GM18508 (cell line): ENCODE results near the gene PPM1H.

Experiments
- ATAC-seq: cut with Tn5 transposase; IDR thresholded peaks from one replicate; pipeline ENCODE4 v1.9.1; 2021; ENCODE audit warnings: moderate number of reproducible peaks; ENCODE audit not compliant: insufficient read depth, unreplicated experiment

PPM1H gene

DNA sequence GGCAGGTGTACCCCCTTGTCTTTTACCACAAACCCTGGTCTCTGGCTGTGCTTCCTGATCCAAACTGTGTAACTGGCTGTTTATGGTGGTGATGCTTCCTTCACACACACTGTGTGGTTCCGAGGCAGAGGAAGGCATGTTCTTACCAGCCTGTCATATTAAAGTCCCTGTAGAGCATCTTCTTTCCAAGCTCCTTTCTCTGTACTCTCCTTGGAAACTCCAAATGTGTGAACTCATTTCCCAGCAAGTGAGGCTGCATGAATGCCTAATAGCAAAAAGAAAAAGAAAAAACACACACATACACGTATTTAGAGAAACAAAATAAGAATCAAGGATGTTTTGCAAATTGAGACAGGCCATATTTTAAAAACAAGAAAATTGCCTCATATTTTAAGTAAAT, 214.9 kb downstream of the PPM1H start:
- ATAC-seq, result no peak

DNA sequence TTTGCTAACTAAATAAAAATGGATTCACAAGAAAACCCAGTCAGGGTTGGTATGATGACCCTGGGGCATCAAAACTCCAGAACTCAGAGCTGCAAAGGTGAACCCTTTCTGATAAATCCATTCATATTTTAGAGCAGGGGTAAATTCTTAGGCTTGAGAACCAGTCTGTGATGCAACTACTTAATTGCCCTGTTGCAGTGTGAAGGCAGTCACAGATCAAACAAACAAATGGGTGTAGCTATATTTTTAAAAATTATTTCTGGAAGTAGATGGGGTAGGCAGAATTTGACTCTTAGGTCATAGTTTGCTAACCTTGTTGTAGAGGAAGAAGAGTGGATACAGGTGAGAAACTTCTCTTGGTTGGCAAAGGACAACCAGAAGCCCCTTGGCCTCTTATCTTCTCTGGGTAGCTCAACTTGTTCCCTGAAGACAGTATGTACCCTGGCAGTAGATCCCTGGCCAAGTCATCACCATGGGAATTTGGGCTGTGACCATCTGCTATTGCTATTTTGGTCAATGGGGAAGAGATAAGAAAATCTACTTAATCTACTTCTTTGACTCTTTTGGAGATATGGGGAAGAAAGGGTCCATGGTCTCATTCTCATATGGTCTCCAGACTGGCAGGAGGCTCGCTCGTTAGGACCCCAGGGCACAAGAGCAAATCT, 216.1 kb downstream of the PPM1H start:
- no peak for ATAC-seq

- no peak for ATAC-seq
Measured at GRCh38 chr12:62717643-62718042, 217.3 kb downstream of the PPM1H start.

- ATAC-seq, result no peak
Measured at GRCh38 chr12:62716866-62717525, 218.0 kb downstream of the PPM1H start.

DNA sequence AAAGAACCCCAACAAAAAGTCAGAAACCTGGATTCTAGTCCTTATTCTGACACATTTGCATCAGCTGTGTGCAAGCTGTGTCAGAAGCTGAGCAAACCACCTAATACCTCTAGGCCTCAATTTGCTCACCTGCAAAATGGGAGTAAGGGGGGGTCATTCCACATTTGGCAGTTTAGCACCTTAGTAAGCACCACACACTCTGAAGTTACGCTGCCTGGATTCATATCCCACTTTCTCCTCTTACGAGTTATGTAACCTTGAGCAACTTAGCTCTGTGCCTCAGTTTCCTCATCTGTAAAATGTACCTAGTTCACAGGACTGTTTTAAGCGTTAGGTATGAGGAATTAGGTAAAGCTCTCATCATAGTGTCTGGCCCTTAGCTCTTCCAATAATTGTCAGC, 218.9 kb downstream of the PPM1H start:
- no peak for ATAC-seq

GRCh38 chr12:62714774-62715721, 219.9 kb downstream of the PPM1H start:
- ATAC-seq, result no peak

- ATAC-seq, result no peak
Measured at GRCh38 chr12:62714181-62714773, 220.7 kb downstream of the PPM1H start.

DNA sequence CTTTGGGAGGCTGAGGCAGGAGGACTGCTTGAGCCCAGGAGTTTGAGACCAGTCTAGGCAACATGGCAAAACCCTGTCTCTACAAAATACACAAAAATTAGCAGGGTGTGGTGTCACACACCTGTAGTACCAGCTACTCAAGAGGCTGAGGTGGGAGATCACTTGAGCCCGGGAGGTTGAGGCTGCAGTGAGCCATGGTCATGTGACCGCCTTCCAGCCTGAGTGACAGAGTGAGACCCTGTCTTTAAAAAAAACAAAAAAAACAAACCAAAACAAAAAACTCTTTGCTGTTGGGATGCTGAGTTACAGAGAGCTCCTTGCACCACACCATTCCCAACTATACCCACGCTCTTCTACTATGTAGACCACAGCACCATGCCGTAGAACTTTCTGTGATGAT, 221.2 kb downstream of the PPM1H start:
- no peak for ATAC-seq

- ATAC-seq, result no peak
Measured at GRCh38 chr12:62712681-62713573, 222.0 kb downstream of the PPM1H start.

- no peak for ATAC-seq
Measured at GRCh38 chr12:62711631-62712241, 223.2 kb downstream of the PPM1H start.

- ATAC-seq, result no peak
Measured at GRCh38 chr12:62709311-62709710, 225.6 kb downstream of the PPM1H start.

DNA sequence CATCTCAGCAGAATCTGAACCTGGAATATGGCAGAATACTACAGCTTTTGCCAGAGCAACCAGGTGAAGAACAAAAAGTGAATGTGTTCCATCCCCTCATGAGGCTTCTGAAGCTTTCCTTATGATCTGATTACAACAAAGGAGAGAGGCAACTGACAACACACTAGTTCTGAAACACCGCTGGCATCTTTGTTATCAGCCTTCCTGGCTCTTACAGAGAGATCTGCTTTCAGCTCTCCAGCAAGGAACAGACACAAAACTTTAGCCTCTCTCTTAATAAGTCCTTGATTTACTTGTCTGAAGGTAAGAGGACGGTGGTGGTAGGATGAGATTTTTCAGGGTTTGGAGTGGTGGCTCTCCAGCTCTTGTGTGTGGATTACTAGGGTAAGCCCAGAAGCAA, 227.0 kb downstream of the PPM1H start:
- no peak for ATAC-seq

GRCh38 chr12:62705846-62706245, 229.1 kb downstream of the PPM1H start:
- no peak for ATAC-seq

GRCh38 chr12:62703011-62703380, 232.0 kb downstream of the PPM1H start:
- no peak for ATAC-seq

- ATAC-seq, result no peak
Measured at GRCh38 chr12:62701492-62701891, 233.5 kb downstream of the PPM1H start.

DNA sequence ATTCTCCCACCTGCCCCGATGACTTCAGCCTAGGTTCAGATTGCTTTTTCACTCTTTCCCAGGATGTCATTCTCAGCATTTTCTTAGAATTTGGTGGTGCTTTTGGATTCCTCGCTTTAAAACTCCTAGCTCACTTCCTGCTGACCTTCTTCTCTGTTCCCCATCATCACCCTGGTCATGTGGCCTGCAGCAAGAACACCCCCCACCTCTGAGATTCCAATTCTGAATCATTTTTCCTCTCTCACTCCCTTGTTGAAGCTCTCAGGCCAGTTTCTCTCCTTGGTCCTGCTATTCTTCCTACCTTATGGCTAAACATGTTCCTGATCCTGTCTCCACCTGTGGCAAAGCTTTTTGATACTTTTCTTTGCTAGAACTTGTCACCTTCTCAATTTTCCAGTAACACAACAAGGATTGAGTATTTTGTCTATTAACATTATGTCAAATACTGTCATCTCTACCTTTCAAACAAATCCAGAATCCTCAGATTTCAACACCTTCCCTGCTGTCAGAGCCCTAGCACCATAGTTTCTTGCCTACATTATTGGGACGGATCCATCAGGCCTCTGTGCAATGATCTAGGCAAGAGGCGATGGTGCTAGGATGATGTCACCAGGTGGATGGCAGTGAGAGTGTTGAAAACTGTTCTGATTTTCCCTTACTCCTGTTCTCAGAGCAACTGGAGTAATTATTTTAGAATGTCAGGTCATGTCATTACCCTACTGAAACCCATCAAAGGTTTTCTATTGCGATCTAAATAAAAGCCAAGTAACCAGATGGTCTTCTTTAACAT, 234.7 kb downstream of the PPM1H start:
- ATAC-seq, result no peak

DNA sequence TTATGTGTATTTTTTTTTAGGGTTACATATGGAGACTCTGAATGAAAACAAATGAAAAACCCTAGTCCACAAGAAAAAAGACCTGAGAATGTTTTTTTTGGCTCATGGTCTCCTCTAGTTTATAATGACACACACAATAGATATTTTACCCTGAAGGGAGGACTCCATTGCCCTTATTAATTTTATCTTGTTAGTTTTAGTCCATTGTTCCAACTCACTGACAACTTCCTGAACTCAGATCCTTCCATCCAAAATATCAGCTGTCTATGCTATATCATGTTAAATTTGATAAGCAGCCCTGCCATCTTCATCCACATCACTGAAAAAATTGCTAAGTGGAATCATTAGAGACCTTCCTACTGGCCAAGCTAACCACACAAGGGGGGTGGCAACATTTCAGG, 236.2 kb downstream of the PPM1H start:
- no peak for ATAC-seq

GRCh38 chr12:62697893-62698292, 237.1 kb downstream of the PPM1H start:
- ATAC-seq, result no peak

DNA sequence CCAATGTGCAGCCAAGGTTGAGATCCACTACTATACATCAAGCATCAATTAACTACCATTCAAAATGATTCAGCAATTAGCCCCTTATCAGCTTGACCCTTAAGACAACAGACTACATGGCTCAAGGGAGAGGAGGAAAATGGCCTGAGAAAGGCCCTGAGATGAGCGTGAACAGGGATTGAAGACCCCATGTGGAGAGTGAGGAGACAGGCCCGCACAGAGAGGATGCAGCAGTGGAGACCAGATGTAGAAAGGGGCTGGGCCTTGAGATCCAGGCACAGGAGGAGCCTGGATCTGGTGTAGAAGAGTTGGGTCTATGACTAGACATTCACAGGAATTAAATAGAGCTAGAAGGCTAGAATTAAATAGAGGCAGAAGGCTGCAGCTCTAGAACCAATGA, 239.3 kb downstream of the PPM1H start:
- no peak for ATAC-seq
